Breast epithelium (tissue), 4 donors: ENCODE results near the gene ZNF70. TPM values are rescaled to one million over a fixed set of nuclear protein-coding genes. Genes with fewer than 3 reads are reported as not detected.

ENCODE experiments used
- DNase-seq, 2 donors: peaks; one replicate each; pipeline ENCODE4 v3.0.0-alpha.2; 2019; ENCODE audit warnings: low spot score in 2 of 2
- H3K27ac ChIP-seq, 2 donors: fragments of 200-600 bp; sonication (generic) in 1 of 2; one replicate each; pipeline ENCODE4 v1.5.1; 2016 to 2019; ENCODE audit warnings: mild to moderate bottlenecking in 1 of 2
- H3K27me3 ChIP-seq, 2 donors: fragments of 200-600 bp; sonication (generic) in 1 of 2; one replicate each; pipeline versions ENCODE4 v1.5.1 to v1.6.0; 2017 to 2019; ENCODE audit warnings: control low read depth in 1 of 2, mild to moderate bottlenecking in 1 of 2
- H3K36me3 ChIP-seq: fragments of 200-600 bp; one replicate; pipeline ENCODE4 v1.5.1; 2019
- H3K4me1 ChIP-seq, 2 donors: fragments of 200-600 bp; sonication (generic); one replicate each; pipeline ENCODE4 v1.5.1; 2016 to 2019; ENCODE audit warnings: control low read depth in 1 of 2
- H3K4me3 ChIP-seq, 3 donors: fragments of 200-600 bp; sonication (generic); 1 replicate in 2 of 3; 2 replicates in 1 of 3; pipeline ENCODE4 v1.5.1; 2016 to 2019; ENCODE audit warnings: mild to moderate bottlenecking in 3 of 3, moderate library complexity in 2 of 3
- H3K9me3 ChIP-seq, 2 donors: fragments of 200-600 bp; sonication (generic) in 1 of 2; one replicate each; pipeline ENCODE4 v1.5.1; 2016 to 2019; ENCODE audit warnings: control low read depth in 1 of 2
- CTCF ChIP-seq, 3 donors: fragments of 450-650 bp; IDR thresholded peaks; one replicate each; pipeline ENCODE4 v1.5.1; 2016 to 2017; ENCODE audit warnings: antibody characterized with exemption in 3 of 3, mild to moderate bottlenecking in 3 of 3, moderate library complexity in 3 of 3
- POLR2A ChIP-seq: fragments of 450-650 bp; IDR thresholded peaks from one replicate; pipeline ENCODE4 v1.6.1; 2016; ENCODE audit warnings: antibody characterized with exemption, mild to moderate bottlenecking, moderate library complexity
- POLR2AphosphoS5 ChIP-seq, 3 donors: sonication (generic); formaldehyde crosslinking; IDR thresholded peaks; one replicate each; pipeline ENCODE4 v1.6.1; 2017; ENCODE audit warnings: antibody characterized with exemption in 3 of 3
- intact Hi-C: fragments of 100-400 bp; cut with DNase I; formaldehyde crosslinking; loops from one replicate; pipeline ENCODE4 v1.15.1; 2023; ENCODE audit warnings: low total_unique reads
- total RNA-seq, 3 donors: library from RNA; depleted of rRNA; stranded (reverse); fragments of >200 nt; gene quantifications; one replicate each; pipeline ENCODE4 v1.1.0, GENCODE V29; 2016

The ZNF70 gene
- total RNA-seq, 3 donors from 2014 or later = 3.2 to 4.6 (median 4.1) TPM

DNA sequence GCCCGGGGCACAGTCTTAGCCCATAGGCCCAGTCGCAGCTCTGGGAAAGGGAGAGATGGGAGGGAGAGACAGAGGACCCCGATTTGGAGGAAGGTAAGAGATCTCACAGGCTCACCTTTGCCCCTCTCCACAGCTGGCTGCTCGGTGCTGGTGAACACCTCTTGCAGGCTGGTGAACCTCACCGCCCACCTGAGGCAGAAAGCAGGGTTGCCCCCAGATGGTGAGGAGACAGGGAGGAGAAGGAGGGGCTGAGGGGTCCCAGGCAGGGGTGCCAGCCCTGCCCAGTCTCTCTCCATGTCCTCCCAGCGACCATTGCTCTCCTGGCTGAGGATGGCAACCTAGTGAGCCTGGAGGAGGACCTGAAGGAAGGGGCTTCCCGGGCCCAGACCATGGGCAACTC is 13.0 kb upstream of the ZNF70 start:
- intact Hi-C loops = no loop called here
- Histone ChIP-seq H3K27ac (no peak overlapping the region), H3K9me3 (no peaks in the 10 kb centered on the region), H3K27me3 (no peaks in the 10 kb centered on the region), H3K4me3 (peak overlapping the region in 1 of 3 donors; percentile 27), H3K36me3 (no peaks in the 10 kb centered on the region), H3K4me1 (peaks cover 0 to 5% of the 10 kb centered on the region in 2 donors)
- no peak for DNase-seq
- TF ChIP-seq POLR2A (no peak), POLR2AphosphoS5 (IDR thresholded peaks at IDR 0.05) (no peak), CTCF (IDR thresholded peaks at IDR 0.05) (no peak)

GRCh38 chr22:23763579-23763945 is 12.7 kb upstream of the ZNF70 start:
- TF ChIP-seq POLR2A = no peak
- no peak for DNase-seq
- Histone ChIP-seq H3K36me3 (no peaks in the 10 kb centered on the region), H3K27me3 (no peaks in the 10 kb centered on the region), H3K4me3 (peak overlapping the region in 1 of 3 donors; percentile 27), H3K4me1 (peaks cover 0 to 5% of the 10 kb centered on the region in 2 donors), H3K9me3 (no peaks in the 10 kb centered on the region), H3K27ac (peak overlapping the region in 1 of 2 donors; percentile 19)
- intact Hi-C loops = no loop called here

- Histone ChIP-seq H3K4me1 (peaks cover 0 to 5% of the 10 kb centered on the region in 2 donors), H3K27me3 (no peaks in the 10 kb centered on the region), H3K9me3 (no peaks in the 10 kb centered on the region), H3K36me3 (no peaks in the 10 kb centered on the region), H3K27ac (peak within 1 kb of the TSS in 1 of 2 donors; percentile 19), H3K4me3 (peak within 1 kb of the TSS in 1 of 3 donors; percentile 27)
- intact Hi-C loops = no loop called here
- TF ChIP-seq POLR2A (no peak), CTCF (IDR thresholded peaks at IDR 0.05) (no peak), POLR2AphosphoS5 (IDR thresholded peaks at IDR 0.05) (no peak)
- no peak for DNase-seq
These were observed 12.1 kb upstream of the ZNF70 start, which contains the start of gene C22orf15 for GRCh38 chr22:23762842-23763578. Gene C22orf15 (plus strand): TSS chr22:23762990. CDS start chr22:23763307, 317 bp downstream.

DNA sequence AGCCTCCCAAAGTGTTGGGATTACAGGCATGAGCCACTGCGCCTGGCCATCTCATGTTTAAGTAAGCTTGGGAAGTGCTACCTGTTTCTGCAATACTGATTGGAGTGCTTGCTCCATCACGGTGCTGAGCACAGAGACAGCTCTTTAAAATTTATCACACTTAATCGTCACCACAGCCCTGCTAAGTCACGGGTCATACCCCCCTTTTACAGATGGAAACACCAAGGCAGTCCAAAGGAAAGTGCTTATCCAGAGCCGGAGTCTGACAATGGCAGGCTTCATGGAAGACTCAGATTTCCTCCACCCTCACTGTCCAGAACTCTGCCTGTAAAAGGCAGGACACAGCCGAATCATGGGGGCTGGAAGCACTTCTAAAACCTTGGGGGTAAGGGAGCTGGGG is 9.1 kb upstream of the ZNF70 start:
- H3K27ac ChIP-seq = no peak overlapping the region
- H3K4me3 ChIP-seq = no peak overlapping the region
- no peaks in the 10 kb centered on the region for H3K27me3 ChIP-seq
- intact Hi-C loops = no loop called here
- H3K4me1 ChIP-seq = no peaks in the 10 kb centered on the region
- DNase-seq = no peak
- H3K36me3 ChIP-seq = no peaks in the 10 kb centered on the region
- no peak for TF ChIP-seq CTCF (IDR thresholded peaks at IDR 0.05)
- no peak for TF ChIP-seq POLR2AphosphoS5 (IDR thresholded peaks at IDR 0.05)
- TF ChIP-seq POLR2A = no peak
- no peaks in the 10 kb centered on the region for H3K9me3 ChIP-seq

DNA sequence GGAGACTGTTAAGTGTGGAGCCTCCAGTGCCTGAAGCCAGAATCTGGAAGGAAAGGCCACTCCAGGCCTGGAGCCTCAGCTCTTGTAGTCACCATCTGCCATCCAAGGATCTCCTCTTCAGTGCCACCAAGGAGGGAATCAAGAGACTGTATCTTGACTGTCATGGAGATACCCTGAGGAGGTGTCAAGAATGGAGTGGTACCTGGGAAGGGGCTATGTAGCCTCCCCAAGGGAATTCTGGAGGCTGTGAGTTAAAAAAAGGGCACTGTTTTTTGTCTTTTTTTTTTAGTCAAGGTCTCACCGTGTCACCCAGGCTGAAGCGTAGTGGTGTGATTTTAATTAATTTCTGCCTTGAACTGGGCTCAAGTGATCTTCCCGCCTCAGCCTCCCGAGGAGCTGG is 8.7 kb upstream of the ZNF70 start:
- no peaks in the 10 kb centered on the region for H3K4me1 ChIP-seq
- H3K27me3 ChIP-seq = no peaks in the 10 kb centered on the region
- no peak for TF ChIP-seq CTCF (IDR thresholded peaks at IDR 0.05)
- no peak for TF ChIP-seq POLR2AphosphoS5 (IDR thresholded peaks at IDR 0.05)
- TF ChIP-seq POLR2A = no peak
- H3K9me3 ChIP-seq = no peaks in the 10 kb centered on the region
- no peak overlapping the region for H3K4me3 ChIP-seq
- no peak for DNase-seq
- intact Hi-C loops = no loop called here
- H3K36me3 ChIP-seq = no peaks in the 10 kb centered on the region
- H3K27ac ChIP-seq = no peak overlapping the region
